Pancreas (tissue), 10 donors: ENCODE results near the gene SURF2. TPM values are rescaled to one million over a fixed set of nuclear protein-coding genes. Genes with fewer than 3 reads are reported as not detected.

Experiments
- ATAC-seq, 4 donors: fragments of 200-7000 bp; cut with Tn5 transposase; one replicate each; pipeline versions ENCODE4 v1.8.0 to v1.9.1; 2020; ENCODE audit warnings: mild to moderate bottlenecking in 4 of 4, moderate library complexity in 4 of 4
- DNase-seq, 6 donors: peaks; one replicate each; pipeline ENCODE4 v3.0.0-alpha.2; 2020
- FAIRE-seq: peaks from 2 replicates; lab custom pipeline; 2012; peaks lifted over from hg19 to GRCh38; lab: Jason Lieb, UNC
- H3K27ac ChIP-seq, 4 donors: fragments of 200-600 bp; sonication (generic); 1 replicate in 3 of 4; 2 replicates in 1 of 4; pipeline versions ENCODE4 v1.5.0 to v1.8.0; 2020
- H3K27me3 ChIP-seq, 4 donors: fragments of 200-600 bp; one replicate each; pipeline ENCODE4 v1.8.0; 2021
- H3K36me3 ChIP-seq, 3 donors: fragments of 200-600 bp; sonication (generic) in 1 of 3; one replicate each; pipeline versions ENCODE4 v1.5.0 to v1.8.0; 2020 to 2021
- H3K4me1 ChIP-seq, 3 donors: fragments of 200-600 bp; one replicate each; pipeline ENCODE4 v1.8.0; 2021
- H3K4me3 ChIP-seq, 4 donors: fragments of 200-600 bp; sonication (generic) in 2 of 4; one replicate each; pipeline versions ENCODE4 v1.5.0 to v1.8.0; 2020 to 2021
- H3K9me3 ChIP-seq, 4 donors: fragments of 200-600 bp; one replicate each; pipeline ENCODE4 v1.8.0; 2021
- CTCF ChIP-seq, 4 donors: fragments of 200-600 bp; sonication (generic) in 3 of 4; IDR thresholded peaks; one replicate each; pipeline versions ENCODE4 v1.5.0 to v1.8.0; 2021; ENCODE audit warnings: antibody characterized with exemption in 4 of 4
- WGBS, 2 donors: extraction: QIAGEN DNeasy Blood & Tissue Kit; methylation state at CpG; one replicate each; pipeline ENCODE4 v1.1.7; 2013; 5-methylcytosine and 5-hydroxymethylcytosine counted together
- intact Hi-C, 3 donors: fragments of 100-400 bp; cut with DNase I; formaldehyde crosslinking; loops; one replicate each; pipeline versions ENCODE4 v1.11.1 to v1.14.2; 2022
- polyA plus RNA-seq, 2 donors: library from polyadenylated mRNA; stranded (reverse); fragments of 200-250 nt; gene quantifications; one replicate each; pipeline ENCODE4 v1.2.3, GENCODE V29; 2013
- total RNA-seq, 6 donors: library from RNA; stranded (reverse); fragmentation: NEBNext Ultra II Directional in 4 of 6; extraction: Animal tissue kit (Norgen Biotek cat#: 25700) in 4 of 6; gene quantifications; one replicate each; pipeline versions ENCODE4 v1.2.1 to v1.2.4, GENCODE V29; 2021 to 2023
- donor health status: healthy with polysubstance abuse.
- donor health status: DM: no; HTN: no; CAD: no; lungs with moderate emphysema.
- donor health status: DM: no; HTN: no; CAD: no.
- donor health status: control.
- donor health status: control.
- donor health status: Bipolar disorder and iron deficiency.
- donor health status: DM: yes; HTN: yes; CAD: no.
- donor health status: DM: no; HTN: no; CAD: no.
- donor health status: DM: no; HTN: no; CAD: no.
- donor health status: DM: yes; HTN: yes; CAD: no.

The SURF2 gene
- total and polyA plus RNA-seq, 8 donors = 7.8 to 52.4 (median 13.2) TPM

- peaks cover 15 to 27% (median 17%) of the 10 kb centered on the region in 3 donors for H3K4me1 ChIP-seq
- intact Hi-C loops = loop anchor here in 1 of 3 donors (10.0 kb wide), 1 partner anchor 308 kb away; no protein-coding TSS in a partner anchor
- FAIRE-seq (no peak), DNase-seq (peak in 1 of 6 donors; percentile 51), ATAC-seq (no peak)
- H3K27me3 ChIP-seq = no peaks in the 10 kb centered on the region
- TF ChIP-seq CTCF (IDR thresholded peaks at IDR 0.05) = no peak
- H3K4me3 ChIP-seq = no peak overlapping the region
- H3K27ac ChIP-seq = no peak overlapping the region
- no peaks in the 10 kb centered on the region for H3K9me3 ChIP-seq
- 66 to 69% methylated on average over 8 of the region's 8 CpGs for WGBS, 2 donors
- H3K36me3 ChIP-seq = peaks cover 13 to 38% (median 32%) of the 10 kb centered on the region in 3 donors
Observed at GRCh38 chr9:133352635-133353340, 3.6 kb upstream of the SURF2 start.

GRCh38 chr9:133353548-133353947, 2.8 kb upstream of the SURF2 start:
- peaks cover 15 to 28% (median 17%) of the 10 kb centered on the region in 3 donors for H3K4me1 ChIP-seq
- DNase-seq = no peak
- no peak for FAIRE-seq
- no peaks in the 10 kb centered on the region for H3K9me3 ChIP-seq
- H3K36me3 ChIP-seq = peaks cover 13 to 38% (median 32%) of the 10 kb centered on the region in 3 donors
- intact Hi-C loops = loop anchor here in 1 of 3 donors (10.0 kb wide), 1 partner anchor 309 kb away; no protein-coding TSS in a partner anchor
- WGBS, 2 donors = 84 to 92% methylated on average over 5 of the region's 5 CpGs
- no peaks in the 10 kb centered on the region for H3K27me3 ChIP-seq
- no peak overlapping the region for H3K27ac ChIP-seq
- ATAC-seq = no peak
- H3K4me3 ChIP-seq = no peak overlapping the region
- no peak for TF ChIP-seq CTCF (IDR thresholded peaks at IDR 0.05)

GRCh38 chr9:133354766-133355165, 1.6 kb upstream of the SURF2 start:
- FAIRE-seq (no peak), DNase-seq (no peak), ATAC-seq (no peak)
- no peak overlapping the region for H3K27ac ChIP-seq
- 62 to 76% methylated on average over 7 of the region's 7 CpGs for WGBS, 2 donors
- intact Hi-C loops = loop anchor here in 1 of 3 donors (10.0 kb wide), 1 partner anchor 310 kb away; no protein-coding TSS in a partner anchor
- peaks cover 13 to 31% (median 28%) of the 10 kb centered on the region in 3 donors for H3K36me3 ChIP-seq
- H3K4me3 ChIP-seq = no peak overlapping the region
- no peaks in the 10 kb centered on the region for H3K27me3 ChIP-seq
- peaks cover 8 to 21% (median 17%) of the 10 kb centered on the region in 3 donors for H3K4me1 ChIP-seq
- H3K9me3 ChIP-seq = no peaks in the 10 kb centered on the region
- TF ChIP-seq CTCF (IDR thresholded peaks at IDR 0.05) = no peak

GRCh38 chr9:133355881-133356357, 431 bp upstream of the SURF2 start:
- Histone ChIP-seq H3K27me3 (no peaks in the 10 kb centered on the region), H3K9me3 (no peaks in the 10 kb centered on the region), H3K4me1 (peaks cover 7 to 17% (median 17%) of the 10 kb centered on the region in 3 donors), H3K27ac (peak overlapping the region; percentile 37 to 53 (median 46)), H3K4me3 (peak overlapping the region; percentile 81 to 95 (median 88)), H3K36me3 (peaks cover 4 to 20% (median 16%) of the 10 kb centered on the region in 3 donors)
- DNase-seq = no peak
- WGBS, 2 donors = 0 to 1% methylated on average over 23 to 31 of the region's 31 CpGs
- FAIRE-seq = no peak
- peak in 3 of 4 donors; percentile 6 to 43 (median 7) for ATAC-seq
- TF ChIP-seq CTCF (IDR thresholded peaks at IDR 0.05) = no peak
- intact Hi-C loops = loop anchor here in 1 of 3 donors (10.0 kb wide), 1 partner anchor 311 kb away; no protein-coding TSS in a partner anchor
